A549 (cell line): ENCODE measurements around the gene VPS37B. TPM values are rescaled to one million over a fixed set of nuclear protein-coding genes. Genes with fewer than 3 reads are reported as not detected.

ENCODE experiments used
- ATAC-seq, 2 experiments: fragments of 200-7000 bp in 1 of 2; fragments of >200 bp in 1 of 2; cut with Nextera tagmentation in 1 of 2; cut with Tn5 transposase in 1 of 2; 3 replicates each; pipeline versions ENCODE4 v1.8.0 to v1.9.1; 2018 to 2020; ENCODE audit warnings: mild to moderate bottlenecking in 1 of 2, moderate library complexity in 1 of 2
- CTCF ChIA-PET: fragments of 300-600 bp; sonication (Branson Sonifier 250); formaldehyde crosslinking; extraction: SDS; loops from one replicate; lab custom pipeline; 2021; ENCODE audit warnings: antibody characterized with exemption, inconsistent platforms; lab: Yijun Ruan, JAX
- POLR2A ChIA-PET: fragments of 350-600 bp; formaldehyde crosslinking; extraction: SDS; loops from one replicate; lab custom pipeline; 2021; ENCODE audit warnings: antibody characterized with exemption, inconsistent platforms; lab: Yijun Ruan, JAX
- DNase-seq, 2 experiments: peaks; one replicate each; pipeline versions ENCODE4 v3.0.0 to v3.0.0-alpha.2; 2011 to 2016; ENCODE audit warnings: low read depth in 1 of 2, low spot score in 1 of 2
- FAIRE-seq: peaks from 2 replicates; lab custom pipeline; 2011; peaks lifted over from hg19 to GRCh38; lab: Jason Lieb, UNC
- H3K27ac ChIP-seq, 2 experiments: fragments of >200 bp; sonication (Bioruptor Twin); formaldehyde crosslinking; 3 replicates each; pipeline ENCODE4 v1.5.1; 2016 to 2017
- H3K4me1 ChIP-seq: fragments of >200 bp; sonication (Bioruptor Twin); formaldehyde crosslinking; 3 replicates; pipeline ENCODE4 v1.6.1; 2016
- H3K4me2 ChIP-seq: fragments of >200 bp; sonication (Bioruptor Twin); formaldehyde crosslinking; 3 replicates; pipeline ENCODE4 v1.6.1; 2016
- H3K4me3 ChIP-seq: fragments of >200 bp; sonication (Bioruptor Twin); formaldehyde crosslinking; 3 replicates; pipeline ENCODE4 v1.5.1; 2016
- H3K9me3 ChIP-seq: fragments of >200 bp; sonication (Bioruptor Twin); formaldehyde crosslinking; 3 replicates; pipeline ENCODE4 v1.6.1; 2016
- BHLHE40 ChIP-seq: IDR thresholded peaks from 2 replicates; pipeline ENCODE4 v1.6.1; 2012; ENCODE audit warnings: low read depth, low read length, inconsistent platforms
- CEBPB ChIP-seq, 2 experiments: fragments of >200 bp in 1 of 2; sonication (Bioruptor Twin) in 1 of 2; formaldehyde crosslinking in 1 of 2; IDR thresholded peaks; 2 replicates each; pipeline ENCODE4 v1.6.1; 2012 to 2016
- CHD4 ChIP-seq: fragments of 200-600 bp; sonication (generic); IDR thresholded peaks from 2 replicates; pipeline ENCODE4 v1.6.1; 2016; ENCODE audit warnings: antibody characterized with exemption, mild to moderate bottlenecking, borderline replicate concordance
- EHF ChIP-seq: fragments of 250-450 bp; sonication (Bioruptor Pico); IDR thresholded peaks from 2 replicates; pipeline ENCODE4 v1.5.0; 2020; ENCODE audit warnings: mild to moderate bottlenecking
- ESRRA ChIP-seq: fragments of 150-350 bp; IDR thresholded peaks from 2 replicates; pipeline ENCODE4 v1.6.1; 2014; ENCODE audit warnings: mild to moderate bottlenecking, low read length, borderline replicate concordance
- FOSL2 ChIP-seq, 2 experiments: fragments of 450-650 bp in 1 of 2; fragments of >200 bp in 1 of 2; sonication (Bioruptor Twin) in 1 of 2; formaldehyde crosslinking; IDR thresholded peaks; 2 replicates each; pipeline versions ENCODE4 v1.5.0 to v1.6.1; 2016 to 2020; ENCODE audit warnings: mild to moderate bottlenecking in 1 of 2, moderate library complexity in 1 of 2
- GATA3 ChIP-seq: IDR thresholded peaks from 2 replicates; pipeline ENCODE4 v1.6.1; 2012; ENCODE audit warnings: borderline replicate concordance
- HOXA7 ChIP-seq: fragments of 250-450 bp; sonication (Bioruptor Pico); IDR thresholded peaks from 2 replicates; pipeline ENCODE4 v1.5.0; 2020; ENCODE audit warnings: mild to moderate bottlenecking, moderate library complexity
- JUNB ChIP-seq: fragments of >200 bp; sonication (Bioruptor Twin); formaldehyde crosslinking; IDR thresholded peaks from 2 replicates; pipeline ENCODE4 v1.6.1; 2016
- KDM1A ChIP-seq: fragments of 200-600 bp; sonication (generic); IDR thresholded peaks from 2 replicates; pipeline ENCODE4 v1.6.1; 2016; ENCODE audit warnings: low read depth, mild to moderate bottlenecking
- MAFK ChIP-seq: fragments of 450-650 bp; IDR thresholded peaks from 2 replicates; pipeline ENCODE4 v1.6.1; 2014; ENCODE audit not compliant: partially characterized antibody
- MAZ ChIP-seq: fragments of 150-350 bp; IDR thresholded peaks from 2 replicates; pipeline ENCODE4 v1.6.1; 2014; ENCODE audit warnings: antibody characterized with exemption, low read depth, low read length, borderline replicate concordance
- MYC ChIP-seq: IDR thresholded peaks from 2 replicates; pipeline ENCODE4 v1.6.1; 2012; ENCODE audit warnings: mild to moderate bottlenecking, inconsistent platforms, low read length, improper control_type of control experiment, borderline replicate concordance
- NFE2L2 ChIP-seq: fragments of 150-350 bp; conservative IDR thresholded peaks from 2 replicates; pipeline ENCODE4 v1.6.1; 2014; ENCODE audit warnings: low read length
- PHF8 ChIP-seq: fragments of 200-600 bp; sonication (generic); IDR thresholded peaks from 2 replicates; pipeline ENCODE4 v1.6.1; 2016; ENCODE audit warnings: low read depth, mild to moderate bottlenecking, antibody characterized with exemption, moderate library complexity, borderline replicate concordance
- POLR2A ChIP-seq: IDR thresholded peaks from 2 replicates; pipeline ENCODE4 v1.6.1; 2012; ENCODE audit warnings: mild to moderate bottlenecking, low read length
- RAD21 ChIP-seq, 2 experiments: fragments of >200 bp in 1 of 2; sonication (Bioruptor Twin) in 1 of 2; formaldehyde crosslinking in 1 of 2; IDR thresholded peaks in 1 of 2; conservative IDR thresholded peaks in 1 of 2; 2 replicates in 1 of 2; 3 replicates in 1 of 2; pipeline ENCODE4 v1.6.1; 2012 to 2018; ENCODE audit warnings: inconsistent platforms in 1 of 2
- RCOR1 ChIP-seq: fragments of 150-350 bp; IDR thresholded peaks from 2 replicates; pipeline ENCODE4 v1.6.1; 2014; ENCODE audit warnings: antibody characterized with exemption, low read length, low read depth
- RNF2 ChIP-seq: fragments of 200-600 bp; sonication (generic); IDR thresholded peaks from 2 replicates; pipeline ENCODE4 v1.6.1; 2016; ENCODE audit warnings: low read depth, mild to moderate bottlenecking, antibody characterized with exemption, moderate library complexity, borderline replicate concordance
- SMC3 ChIP-seq: fragments of >200 bp; sonication (Bioruptor Twin); formaldehyde crosslinking; IDR thresholded peaks from 3 replicates; pipeline ENCODE4 v1.6.1; 2018; ENCODE audit warnings: inconsistent platforms
- SREBF2 ChIP-seq: fragments of 450-650 bp; IDR thresholded peaks from 2 replicates; pipeline ENCODE4 v1.6.1; 2014; ENCODE audit warnings: mild to moderate bottlenecking, moderate library complexity
- TFCP2L1 ChIP-seq: fragments of 250-450 bp; sonication (Bioruptor Pico); IDR thresholded peaks from 2 replicates; pipeline ENCODE4 v1.5.0; 2021; ENCODE audit warnings: mild to moderate bottlenecking
- ZC3H11A ChIP-seq: fragments of 450-650 bp; IDR thresholded peaks from 2 replicates; pipeline ENCODE4 v1.6.1; 2014; ENCODE audit warnings: antibody characterized with exemption, mild to moderate bottlenecking
- ZFP36 ChIP-seq: fragments of 450-650 bp; IDR thresholded peaks from 2 replicates; pipeline ENCODE4 v1.6.1; 2014; ENCODE audit warnings: borderline replicate concordance; ENCODE audit not compliant: partially characterized antibody
- WGBS: methylation state at CpG from one replicate; pipeline ENCODE4 v1.1.6; 2017; ENCODE audit errors: missing lambda C conversion rate; 5-methylcytosine and 5-hydroxymethylcytosine counted together
- polyA plus RNA-seq, 4 experiments: library from polyadenylated mRNA; depleted of rRNA in 3 of 4; stranded (reverse); fragments of >200 nt; fragmentation: RNase III in 1 of 4; extraction: RNeasy Plus Mini Kit Qiagen cat#74134 plus additional on column Dnase treatment in 1 of 4; gene quantifications; 2 replicates in 3 of 4; 3 replicates in 1 of 4; pipeline ENCODE4 v1.2.3, GENCODE V29; 2011 to 2017
- TF ChIP-seq, protein P1 (sequence below): fragments of 250-450 bp; sonication (Bioruptor Pico); IDR thresholded peaks from 2 replicates; pipeline ENCODE4 v1.5.0; 2021; ENCODE audit warnings: mild to moderate bottlenecking, moderate library complexity, borderline replicate concordance
- TF ChIP-seq, protein P2 (sequence below): fragments of >200 bp; sonication (Bioruptor Twin); formaldehyde crosslinking; IDR thresholded peaks from 3 replicates; pipeline ENCODE4 v1.5.1; 2016
- TF ChIP-seq, protein P3 (sequence below): IDR thresholded peaks from 2 replicates; pipeline ENCODE4 v1.6.1; 2012
- TF ChIP-seq, protein P4 (sequence below): fragments of >200 bp; sonication (Bioruptor Twin); formaldehyde crosslinking; IDR thresholded peaks from 3 replicates; pipeline ENCODE4 v1.6.1; 2016

Gene VPS37B
- polyA plus RNA-seq, 2 of the 4 experiments (the other 2 are of a cell fraction) = 17.0 to 18.6 TPM

DNA sequence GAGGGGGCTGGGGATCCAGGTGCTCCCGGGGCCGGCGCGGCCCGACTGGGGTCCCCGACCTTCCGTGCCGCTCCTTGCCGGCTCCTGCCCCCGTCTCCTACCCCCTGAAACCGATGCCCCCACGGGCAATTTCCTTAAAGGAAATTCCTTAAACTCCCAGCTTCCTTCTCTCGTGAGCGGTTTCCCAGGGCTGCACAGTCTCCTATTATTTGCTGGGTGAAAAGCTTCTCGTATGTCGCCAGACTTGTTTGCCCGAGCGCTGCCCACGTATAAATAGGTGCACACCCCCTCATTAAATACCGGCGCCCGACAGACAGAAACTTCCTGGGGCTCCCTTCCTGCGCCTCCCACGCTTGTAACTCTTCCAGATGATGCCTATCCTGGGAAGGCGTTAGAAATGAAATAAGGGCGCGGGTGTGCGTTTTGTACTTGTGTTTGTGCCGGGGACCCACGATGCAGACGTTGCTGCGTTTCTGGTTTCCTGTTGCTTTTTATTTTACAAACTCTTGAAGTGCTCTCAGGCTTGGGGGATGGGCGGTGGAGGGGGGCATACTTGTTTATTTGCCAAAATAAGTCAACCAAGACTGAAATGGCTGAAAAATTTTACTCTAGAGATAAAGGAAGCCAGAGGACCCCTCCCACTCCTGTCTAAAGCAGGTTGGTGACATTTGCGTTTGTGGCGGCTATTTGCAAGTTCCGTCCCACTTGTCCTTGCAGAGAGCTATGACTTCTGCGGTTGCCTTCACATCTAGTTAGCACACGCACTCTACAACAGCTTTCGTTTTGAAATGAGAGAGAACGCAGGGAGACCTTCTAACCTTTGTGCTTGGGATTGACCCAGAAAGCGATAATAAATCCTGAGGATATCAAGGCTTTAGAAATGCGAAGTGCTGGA, 59.6 kb downstream of the VPS37B start:
- H3K4me2 ChIP-seq = peak overlapping the region; percentile 95
- peak in 1 of 2 experiments; percentile 6; a peak in 3 of 6 replicates for ATAC-seq
- CTCF ChIA-PET = interaction anchor here (0.5 to 4.2 kb wide), 6 partner anchors 10 to 191 kb away, joined by 3 to 31 read pairs (median 4); no protein-coding TSS in a partner anchor
- H3K4me1 ChIP-seq = peaks cover 33% of the 10 kb centered on the region
- DNase-seq = peak in 1 of 2 experiments; percentile 50
- TF ChIP-seq EHF (CRISPR knock-in tag) (no peak), ZFP36 (no peak), CHD4 (no peak), HOXA7 (CRISPR knock-in tag) (no peak), MYC (no peak), BHLHE40 (no peak), PHF8 (0 out of 2 replicates have a peak, but pooled peaks have one; percentile 13), KDM1A (no peak), FOSL2 (IDR thresholded peaks at IDR 0.05) (no peak), FOSL2 (CRISPR knock-in tag; IDR thresholded peaks at IDR 0.05) (no peak), RCOR1 (no peak), GATA3 (no peak), SMC3 (peak; percentile 4; the same call in 1 of the 3 replicates), ZC3H11A (no peak), RNF2 (no peak)
- TF ChIP-seq, protein P1, sequence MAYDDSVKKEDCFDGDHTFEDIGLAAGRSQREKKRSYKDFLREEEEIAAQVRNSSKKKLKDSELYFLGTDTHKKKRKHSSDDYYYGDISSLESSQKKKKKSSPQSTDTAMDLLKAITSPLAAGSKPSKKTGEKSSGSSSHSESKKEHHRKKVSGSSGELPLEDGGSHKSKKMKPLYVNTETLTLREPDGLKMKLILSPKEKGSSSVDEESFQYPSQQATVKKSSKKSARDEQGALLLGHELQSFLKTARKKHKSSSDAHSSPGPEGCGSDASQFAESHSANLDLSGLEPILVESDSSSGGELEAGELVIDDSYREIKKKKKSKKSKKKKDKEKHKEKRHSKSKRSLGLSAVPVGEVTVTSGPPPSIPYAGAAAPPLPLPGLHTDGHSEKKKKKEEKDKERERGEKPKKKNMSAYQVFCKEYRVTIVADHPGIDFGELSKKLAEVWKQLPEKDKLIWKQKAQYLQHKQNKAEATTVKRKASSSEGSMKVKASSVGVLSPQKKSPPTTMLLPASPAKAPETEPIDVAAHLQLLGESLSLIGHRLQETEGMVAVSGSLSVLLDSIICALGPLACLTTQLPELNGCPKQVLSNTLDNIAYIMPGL (CRISPR knock-in tag) = no peak
- TF ChIP-seq, all 56 proteins: peak for 2
- no peaks in the 10 kb centered on the region for H3K9me3 ChIP-seq
- peak overlapping the region; percentile 82 to 87 for H3K27ac ChIP-seq
- 20% methylated on average over 42 of the region's 42 CpGs for WGBS
- POLR2A ChIA-PET = no interaction called here
- FAIRE-seq = no peak
- H3K4me3 ChIP-seq = peak overlapping the region; percentile 98

DNA sequence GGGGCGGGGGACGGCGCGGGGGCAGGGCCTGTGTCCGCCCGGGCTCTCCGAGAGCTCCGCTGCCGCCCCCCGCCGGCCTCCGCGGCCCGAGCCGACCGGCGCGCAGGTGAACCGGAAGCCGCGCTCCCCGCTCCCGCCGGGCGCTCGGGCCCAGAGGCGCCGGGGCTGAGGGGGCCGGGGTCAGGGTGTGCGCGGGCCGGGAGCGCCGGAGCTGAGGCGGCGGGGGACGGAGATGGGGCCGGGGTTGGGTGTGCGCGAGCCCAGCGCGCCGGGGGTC, 60.2 kb downstream of the VPS37B start:
- H3K4me3 ChIP-seq = peak overlapping the region; percentile 98
- H3K4me1 ChIP-seq = peaks cover 32% of the 10 kb centered on the region
- CTCF ChIA-PET = interaction anchor here (1.0 to 4.2 kb wide), 5 partner anchors 10 to 81 kb away, joined by 3 to 31 read pairs (median 4); no protein-coding TSS in a partner anchor
- H3K27ac ChIP-seq = peak overlapping the region; percentile 82 to 87
- no CpG with 5 or more reads among the region's 43 CpGs for WGBS
- no peaks in the 10 kb centered on the region for H3K9me3 ChIP-seq
- FAIRE-seq = no peak
- peak in 1 of 2 experiments; percentile 46 for DNase-seq
- ATAC-seq = peak; percentile 6 to 37; a peak in 5 of 6 replicates
- H3K4me2 ChIP-seq = peak overlapping the region; percentile 95
- POLR2A ChIA-PET = no interaction called here
- TF ChIP-seq SREBF2 (no peak), PHF8 (no peak), ZFP36 (no peak), TFCP2L1 (CRISPR knock-in tag) (no peak), JUNB (no peak), RAD21 (conservative IDR thresholded peaks at IDR 0.05 in 1 of 2, IDR thresholded peaks at IDR 0.05 in 1 of 2) (no peak), CEBPB (IDR thresholded peaks at IDR 0.05) (no peak), MAFK (no peak), BHLHE40 (no peak), CHD4 (no peak), POLR2A (no peak), NFE2L2 (no peak), MAZ (no peak), RNF2 (no peak), ESRRA (no peak), RCOR1 (no peak)
- TF ChIP-seq, protein P2, sequence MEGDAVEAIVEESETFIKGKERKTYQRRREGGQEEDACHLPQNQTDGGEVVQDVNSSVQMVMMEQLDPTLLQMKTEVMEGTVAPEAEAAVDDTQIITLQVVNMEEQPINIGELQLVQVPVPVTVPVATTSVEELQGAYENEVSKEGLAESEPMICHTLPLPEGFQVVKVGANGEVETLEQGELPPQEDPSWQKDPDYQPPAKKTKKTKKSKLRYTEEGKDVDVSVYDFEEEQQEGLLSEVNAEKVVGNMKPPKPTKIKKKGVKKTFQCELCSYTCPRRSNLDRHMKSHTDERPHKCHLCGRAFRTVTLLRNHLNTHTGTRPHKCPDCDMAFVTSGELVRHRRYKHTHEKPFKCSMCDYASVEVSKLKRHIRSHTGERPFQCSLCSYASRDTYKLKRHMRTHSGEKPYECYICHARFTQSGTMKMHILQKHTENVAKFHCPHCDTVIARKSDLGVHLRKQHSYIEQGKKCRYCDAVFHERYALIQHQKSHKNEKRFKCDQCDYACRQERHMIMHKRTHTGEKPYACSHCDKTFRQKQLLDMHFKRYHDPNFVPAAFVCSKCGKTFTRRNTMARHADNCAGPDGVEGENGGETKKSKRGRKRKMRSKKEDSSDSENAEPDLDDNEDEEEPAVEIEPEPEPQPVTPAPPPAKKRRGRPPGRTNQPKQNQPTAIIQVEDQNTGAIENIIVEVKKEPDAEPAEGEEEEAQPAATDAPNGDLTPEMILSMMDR = no peak
- TF ChIP-seq, protein P3, sequence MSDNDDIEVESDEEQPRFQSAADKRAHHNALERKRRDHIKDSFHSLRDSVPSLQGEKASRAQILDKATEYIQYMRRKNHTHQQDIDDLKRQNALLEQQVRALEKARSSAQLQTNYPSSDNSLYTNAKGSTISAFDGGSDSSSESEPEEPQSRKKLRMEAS = no peak
- TF ChIP-seq, protein P4, sequence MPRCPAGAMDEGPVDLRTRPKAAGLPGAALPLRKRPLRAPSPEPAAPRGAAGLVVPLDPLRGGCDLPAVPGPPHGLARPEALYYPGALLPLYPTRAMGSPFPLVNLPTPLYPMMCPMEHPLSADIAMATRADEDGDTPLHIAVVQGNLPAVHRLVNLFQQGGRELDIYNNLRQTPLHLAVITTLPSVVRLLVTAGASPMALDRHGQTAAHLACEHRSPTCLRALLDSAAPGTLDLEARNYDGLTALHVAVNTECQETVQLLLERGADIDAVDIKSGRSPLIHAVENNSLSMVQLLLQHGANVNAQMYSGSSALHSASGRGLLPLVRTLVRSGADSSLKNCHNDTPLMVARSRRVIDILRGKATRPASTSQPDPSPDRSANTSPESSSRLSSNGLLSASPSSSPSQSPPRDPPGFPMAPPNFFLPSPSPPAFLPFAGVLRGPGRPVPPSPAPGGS = no peak
